ENCODE measurements around the gene ACTN4.

Gene ACTN4

DNA sequence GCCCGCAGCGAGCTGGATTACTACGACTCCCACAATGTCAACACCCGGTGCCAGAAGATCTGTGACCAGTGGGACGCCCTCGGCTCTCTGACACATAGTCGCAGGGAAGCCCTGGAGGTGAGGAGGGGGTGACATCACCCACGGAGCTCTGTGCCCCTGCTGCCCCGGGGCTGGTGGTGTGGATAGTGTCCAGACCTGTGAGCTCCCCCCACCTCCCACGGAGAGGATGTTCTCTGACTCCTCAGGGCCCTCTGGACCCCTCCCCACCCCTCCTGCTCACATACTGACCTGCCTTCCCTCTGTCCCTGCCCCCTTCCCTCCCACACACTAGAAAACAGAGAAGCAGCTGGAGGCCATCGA lies 76.1 kb downstream of the ACTN4 start:
- no peak for DNase-seq (ENCODE audit: low read depth in 2 of 2, low spot score in 1 of 2)

DNA sequence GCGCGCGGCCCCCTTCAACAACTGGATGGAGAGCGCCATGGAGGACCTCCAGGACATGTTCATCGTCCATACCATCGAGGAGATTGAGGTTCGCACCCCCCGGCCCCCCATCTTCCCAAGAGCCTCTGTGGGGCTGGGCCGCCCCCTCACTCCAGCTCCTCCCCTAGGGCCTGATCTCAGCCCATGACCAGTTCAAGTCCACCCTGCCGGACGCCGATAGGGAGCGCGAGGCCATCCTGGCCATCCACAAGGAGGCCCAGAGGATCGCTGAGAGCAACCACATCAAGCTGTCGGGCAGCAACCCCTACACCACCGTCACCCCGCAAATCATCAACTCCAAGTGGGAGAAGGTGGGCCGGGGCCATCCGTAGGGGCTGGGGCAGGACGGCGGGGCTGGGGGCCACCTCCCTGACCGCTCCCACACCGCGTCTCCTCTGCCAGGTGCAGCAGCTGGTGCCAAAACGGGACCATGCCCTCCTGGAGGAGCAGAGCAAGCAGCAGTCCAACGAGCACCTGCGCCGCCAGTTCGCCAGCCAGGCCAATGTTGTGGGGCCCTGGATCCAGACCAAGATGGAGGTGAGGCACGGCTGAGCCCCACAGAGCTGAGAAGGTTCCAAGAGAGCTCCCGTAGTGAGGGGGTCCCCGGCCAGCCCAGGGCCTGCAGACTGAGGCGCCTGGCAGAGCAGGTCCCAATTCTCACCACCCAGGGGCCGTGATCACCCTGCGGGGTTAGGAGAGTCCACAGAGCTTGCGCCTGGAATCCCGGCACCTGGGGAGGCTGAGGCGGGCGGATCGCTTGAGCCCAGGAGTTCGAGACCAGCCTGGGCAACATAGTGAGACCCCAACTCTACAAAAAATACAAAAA lies 76.8 kb downstream of the ACTN4 start:
- DNase-seq (ENCODE audit: low read depth in 2 of 2, low spot score in 1 of 2) = no peak

DNA sequence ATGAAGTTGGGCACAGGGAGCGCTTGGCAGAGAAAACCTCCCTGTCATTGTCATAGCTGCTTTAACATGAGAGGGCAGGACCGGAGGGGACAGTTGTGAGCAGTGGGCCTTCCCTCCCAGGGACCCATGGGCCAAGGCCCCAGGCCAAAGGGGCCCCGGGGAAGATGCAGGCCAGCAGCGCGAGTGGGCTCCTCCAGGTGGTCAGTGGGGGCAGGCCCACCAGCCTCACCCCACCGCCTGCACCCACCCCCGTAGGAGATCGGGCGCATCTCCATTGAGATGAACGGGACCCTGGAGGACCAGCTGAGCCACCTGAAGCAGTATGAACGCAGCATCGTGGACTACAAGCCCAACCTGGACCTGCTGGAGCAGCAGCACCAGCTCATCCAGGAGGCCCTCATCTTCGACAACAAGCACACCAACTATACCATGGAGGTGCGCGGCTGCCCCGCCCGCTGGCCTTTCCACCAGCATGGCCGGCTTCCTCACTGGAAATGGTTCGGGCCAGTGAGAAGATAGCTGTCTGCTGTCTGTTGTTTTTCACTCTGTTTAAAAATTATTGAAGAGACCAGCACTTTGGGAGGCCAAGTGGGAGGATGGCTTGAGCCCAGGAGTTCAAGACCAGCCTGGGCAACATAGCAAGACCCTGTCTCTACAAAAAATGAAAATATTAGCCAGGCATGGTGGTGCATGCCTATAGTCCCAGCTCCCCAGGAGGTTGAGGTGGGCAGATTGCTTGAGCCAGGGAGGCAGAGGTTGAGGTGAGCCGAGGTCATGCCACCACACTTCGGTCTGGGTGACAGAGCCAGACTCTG lies 78.2 kb downstream of the ACTN4 start:
- DNase-seq (ENCODE audit: low read depth in 2 of 2, low spot score in 1 of 2) = no peak

DNA sequence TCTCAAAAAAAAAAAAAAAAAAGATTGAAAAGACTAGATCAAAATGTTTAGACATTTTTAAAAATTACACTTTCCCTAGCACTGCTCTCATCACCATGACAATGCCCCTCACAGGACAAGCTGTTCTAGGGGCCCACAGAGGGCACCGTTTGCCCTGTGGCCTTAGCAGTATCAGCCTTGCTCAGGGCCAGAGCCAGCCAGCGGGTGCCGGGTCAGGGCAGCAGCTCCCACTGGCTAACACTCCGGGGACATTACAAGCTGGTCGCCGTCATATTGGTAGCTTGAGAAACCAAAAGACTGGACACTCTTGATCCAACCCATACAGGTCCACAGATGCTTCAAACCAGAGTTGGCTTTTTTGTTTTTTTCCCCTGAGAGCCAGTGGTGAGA lies 78.8 kb downstream of the ACTN4 start:
- no peak for DNase-seq (ENCODE audit: low read depth in 2 of 2, low spot score in 1 of 2)

DNA sequence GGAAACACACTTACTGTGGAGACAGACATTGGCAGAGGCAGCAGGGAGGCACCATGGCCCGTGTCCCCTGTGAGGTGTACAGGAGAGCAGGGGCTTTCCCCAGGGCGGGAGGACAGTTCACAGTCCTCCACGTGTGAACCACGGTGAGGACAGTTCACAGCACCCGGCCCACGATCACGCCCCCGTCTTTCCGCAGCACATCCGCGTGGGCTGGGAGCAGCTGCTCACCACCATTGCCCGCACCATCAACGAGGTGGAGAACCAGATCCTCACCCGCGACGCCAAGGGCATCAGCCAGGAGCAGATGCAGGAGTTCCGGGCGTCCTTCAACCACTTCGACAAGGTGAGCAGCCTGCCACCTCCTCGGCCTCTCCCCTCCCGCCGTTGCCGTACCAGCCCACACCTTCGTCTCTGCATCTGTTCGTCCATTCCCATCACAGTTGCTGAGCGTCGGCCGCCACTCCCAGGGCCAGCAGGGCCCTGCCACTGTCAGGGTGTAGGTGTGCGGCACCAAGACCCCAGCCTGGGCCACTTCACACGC lies 79.4 kb downstream of the ACTN4 start:
- DNase-seq (ENCODE audit: low read depth in 2 of 2, low spot score in 1 of 2) = peak in 1 of 2 donors; percentile 42

DNA sequence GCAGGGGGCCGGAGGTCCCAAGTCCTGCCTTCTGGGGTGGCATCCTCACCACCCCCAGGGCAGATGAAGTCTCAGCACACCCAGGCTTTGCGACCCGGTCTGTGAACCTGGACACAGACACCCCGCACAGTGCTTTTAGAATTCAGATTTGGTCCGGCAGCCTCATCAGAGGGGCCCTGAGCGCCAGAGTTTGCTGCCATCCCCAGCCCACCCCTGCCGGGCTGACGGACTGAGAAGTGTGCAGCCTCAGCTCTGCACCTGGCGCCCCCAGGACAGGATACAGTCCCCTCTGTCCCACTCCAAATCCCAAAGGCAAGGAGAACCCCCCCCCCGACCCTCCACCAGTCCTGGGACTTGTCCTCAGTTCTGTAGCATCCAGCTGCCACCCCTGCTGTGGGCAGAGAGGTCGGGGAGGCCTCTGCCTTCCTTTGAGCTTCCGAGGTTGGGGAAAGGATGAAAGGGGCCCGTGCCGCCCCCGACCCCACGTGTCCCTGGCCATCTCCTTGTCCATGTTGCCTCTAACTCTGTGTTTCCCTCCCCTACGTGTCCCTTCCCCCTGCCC lies 79.9 kb downstream of the ACTN4 start:
- no peak for DNase-seq (ENCODE audit: low read depth in 2 of 2, low spot score in 1 of 2)

DNA sequence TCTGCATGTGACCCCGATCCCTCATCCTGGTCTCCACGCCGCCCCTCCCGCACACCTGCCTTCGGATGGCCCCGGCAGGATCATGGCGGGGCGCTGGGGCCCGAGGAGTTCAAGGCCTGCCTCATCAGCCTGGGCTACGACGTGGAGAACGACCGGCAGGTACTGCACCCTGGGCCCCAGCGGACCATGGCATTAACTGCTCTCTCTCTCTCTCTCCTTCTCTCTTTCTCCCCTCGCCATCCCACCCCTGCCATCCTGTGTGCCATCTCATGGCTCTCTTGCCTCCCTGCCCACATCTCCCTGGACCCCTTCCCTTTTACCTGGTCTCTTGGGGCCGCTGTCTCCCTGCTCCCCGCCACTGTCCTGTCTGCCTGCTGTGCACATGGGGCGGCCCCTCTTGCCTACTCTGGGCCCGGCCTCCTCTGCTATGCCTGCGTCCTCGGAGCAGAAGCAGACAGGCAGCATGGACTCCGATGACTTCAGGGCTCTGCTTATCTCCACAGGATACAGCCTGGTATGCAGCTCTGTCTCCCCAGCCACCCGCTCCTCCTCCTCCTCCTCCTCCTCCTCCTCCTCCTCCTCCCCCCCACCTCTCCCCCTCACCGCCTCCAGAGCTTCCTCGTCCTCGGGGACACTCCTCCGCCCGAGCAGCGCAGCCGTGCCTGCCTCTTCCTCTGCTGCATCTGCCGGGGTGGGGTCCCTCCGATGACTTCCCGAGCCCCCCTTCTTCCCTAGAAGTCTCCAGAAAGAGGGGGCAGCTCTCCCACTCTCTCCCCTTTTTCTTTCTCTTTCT lies 80.6 kb downstream of the ACTN4 start:
- no peak for DNase-seq (ENCODE audit: low read depth in 2 of 2, low spot score in 1 of 2)

DNA sequence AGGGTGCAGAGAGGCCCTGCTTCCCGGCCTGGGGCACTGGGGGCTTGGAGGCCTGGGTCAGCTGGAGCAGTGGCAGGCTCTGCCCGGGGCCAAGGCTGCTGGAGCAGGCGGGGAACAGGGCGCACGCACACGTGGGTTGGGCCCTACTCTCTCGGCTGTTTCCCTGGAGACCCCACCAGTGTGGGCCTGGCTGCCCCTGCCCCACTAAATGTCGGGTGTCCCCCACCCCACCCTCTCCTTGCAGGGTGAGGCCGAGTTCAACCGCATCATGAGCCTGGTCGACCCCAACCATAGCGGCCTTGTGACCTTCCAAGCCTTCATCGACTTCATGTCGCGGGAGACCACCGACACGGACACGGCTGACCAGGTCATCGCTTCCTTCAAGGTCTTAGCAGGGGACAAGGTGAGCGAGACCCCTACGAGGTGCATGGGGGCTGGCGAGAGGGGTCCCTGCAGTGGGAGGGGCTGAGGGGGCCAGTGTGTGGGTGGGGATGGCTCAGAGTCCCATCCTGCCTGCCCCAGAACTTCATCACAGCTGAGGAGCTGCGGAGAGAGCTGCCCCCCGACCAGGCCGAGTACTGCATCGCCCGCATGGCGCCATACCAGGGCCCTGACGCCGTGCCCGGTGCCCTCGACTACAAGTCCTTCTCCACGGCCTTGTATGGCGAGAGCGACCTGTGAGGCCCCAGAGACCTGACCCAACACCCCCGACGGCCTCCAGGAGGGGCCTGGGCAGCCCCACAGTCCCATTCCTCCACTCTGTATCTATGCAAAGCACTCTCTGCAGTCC lies 81.5 kb downstream of the ACTN4 start:
- DNase-seq (ENCODE audit: low read depth in 2 of 2, low spot score in 1 of 2) = no peak

DNA sequence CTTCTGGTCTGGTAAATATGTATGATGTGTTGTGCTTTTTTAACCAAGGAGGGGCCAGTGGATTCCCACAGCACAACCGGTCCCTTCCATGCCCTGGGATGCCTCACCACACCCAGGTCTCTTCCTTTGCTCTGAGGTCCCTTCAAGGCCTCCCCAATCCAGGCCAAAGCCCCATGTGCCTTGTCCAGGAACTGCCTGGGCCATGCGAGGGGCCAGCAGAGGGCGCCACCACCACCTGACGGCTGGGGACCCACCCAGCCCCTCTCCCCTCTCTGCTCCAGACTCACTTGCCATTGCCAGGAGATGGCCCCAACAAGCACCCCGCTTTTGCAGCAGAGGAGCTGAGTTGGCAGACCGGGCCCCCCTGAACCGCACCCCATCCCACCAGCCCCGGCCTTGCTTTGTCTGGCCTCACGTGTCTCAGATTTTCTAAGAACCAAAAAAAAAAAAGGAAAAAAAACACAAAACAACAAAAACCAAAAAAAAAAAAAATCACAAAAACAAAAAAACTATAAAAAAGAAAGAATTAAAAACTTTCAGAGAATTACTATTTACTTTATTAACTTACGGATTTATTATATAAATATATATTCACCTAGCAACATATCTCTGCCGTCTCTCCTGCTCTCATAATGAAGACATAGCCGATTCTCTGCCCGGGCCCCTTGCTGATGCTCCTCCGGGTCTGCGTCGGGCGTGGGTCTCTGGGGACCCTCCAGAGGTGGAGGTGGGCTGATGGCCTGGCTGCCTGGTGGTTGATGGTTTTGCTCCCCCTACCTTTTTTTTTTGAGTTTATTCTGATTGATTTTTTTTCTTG lies 82.4 kb downstream of the ACTN4 start:
- DNase-seq (ENCODE audit: low read depth in 2 of 2, low spot score in 1 of 2) = peak; percentile 54 to 66

DNA sequence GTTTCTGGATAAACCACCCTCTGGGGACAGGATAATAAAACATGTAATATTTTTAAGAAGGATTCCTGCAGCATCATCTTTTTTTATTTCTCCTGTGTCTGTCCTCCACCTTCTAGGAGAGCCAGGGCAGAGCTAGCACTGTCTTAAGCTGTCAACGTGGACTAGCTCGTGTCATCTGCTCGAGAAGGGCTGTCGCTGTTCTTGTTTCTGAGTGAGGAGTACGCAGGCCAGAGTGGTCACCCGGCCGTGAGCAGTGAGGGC lies 83.0 kb downstream of the ACTN4 start:
- DNase-seq (ENCODE audit: low read depth in 2 of 2, low spot score in 1 of 2) = no peak

DNA sequence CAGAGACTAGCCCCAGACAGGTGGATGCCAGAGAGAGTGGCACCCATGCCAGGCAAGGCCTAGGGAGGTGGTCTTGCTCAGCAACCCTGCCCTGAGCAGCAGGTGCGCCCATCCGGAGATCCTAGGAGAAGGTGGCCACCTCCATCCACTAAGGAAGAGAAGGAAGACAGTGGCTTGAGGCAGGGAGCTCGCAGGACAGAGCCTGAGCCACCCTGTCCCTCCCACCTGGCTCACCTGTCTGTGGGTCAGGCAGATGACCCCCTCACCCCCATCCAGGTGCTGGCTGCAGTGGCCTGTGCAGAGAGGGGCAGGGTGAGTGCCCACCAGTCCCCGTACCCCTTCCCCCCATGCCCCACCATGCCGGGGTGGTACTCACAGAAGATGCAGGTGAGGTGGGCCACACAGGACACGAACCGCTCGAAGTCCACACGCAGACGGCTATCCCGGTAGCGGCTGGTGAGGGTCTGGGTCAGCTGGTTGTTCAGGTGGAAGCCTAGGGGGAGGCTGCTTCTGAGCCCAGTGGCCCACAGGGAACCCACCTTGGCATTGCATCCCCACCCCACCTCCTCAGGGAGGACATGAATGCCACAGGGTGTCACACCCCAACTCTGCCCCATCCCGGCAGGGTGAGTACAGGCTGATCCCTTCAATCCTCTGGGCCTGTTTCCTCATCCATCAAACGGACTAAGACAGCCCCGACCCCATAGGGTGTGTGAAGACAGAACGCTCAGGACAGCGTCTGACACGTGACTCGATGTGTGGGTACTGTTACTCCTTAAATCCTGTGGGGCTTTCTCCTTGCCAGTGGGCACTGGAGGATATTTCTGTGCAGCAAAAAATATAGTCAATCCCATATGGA lies 83.5 kb downstream of the ACTN4 start:
- no peak for DNase-seq (ENCODE audit: low read depth in 2 of 2, low spot score in 1 of 2)

DNA sequence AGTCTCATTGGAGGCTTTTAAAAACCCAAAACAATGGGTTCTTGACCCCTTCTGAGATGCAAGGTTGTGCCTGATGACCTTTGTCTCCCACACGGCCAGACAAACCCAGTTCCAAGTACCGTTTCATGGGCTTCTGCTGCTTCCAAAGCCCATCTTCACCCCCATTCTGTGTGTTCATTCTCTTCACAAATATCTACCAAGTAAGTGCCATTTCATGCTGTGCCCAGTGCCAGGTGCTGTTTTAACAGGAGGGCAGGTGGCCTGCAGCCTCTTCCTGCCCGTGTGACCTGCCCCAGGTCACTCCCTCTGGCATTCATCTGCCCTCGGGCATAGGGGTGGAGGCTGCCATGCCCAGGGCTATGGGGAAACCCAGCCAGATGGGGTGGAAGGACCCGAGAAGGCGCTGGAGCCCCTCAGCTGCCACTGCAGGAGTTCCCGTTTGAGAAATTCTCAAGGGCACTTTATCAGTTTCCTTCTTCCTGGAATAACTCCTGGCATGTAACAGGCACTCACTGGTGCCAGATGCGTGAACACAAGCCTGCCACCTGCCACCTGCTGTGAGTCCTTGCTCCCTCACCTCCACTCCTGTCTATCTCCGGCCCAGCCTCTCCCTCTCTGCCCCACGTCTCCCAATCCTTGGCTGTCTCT lies 84.3 kb downstream of the ACTN4 start:
- no peak for DNase-seq (ENCODE audit: low read depth in 2 of 2, low spot score in 1 of 2)

DNA sequence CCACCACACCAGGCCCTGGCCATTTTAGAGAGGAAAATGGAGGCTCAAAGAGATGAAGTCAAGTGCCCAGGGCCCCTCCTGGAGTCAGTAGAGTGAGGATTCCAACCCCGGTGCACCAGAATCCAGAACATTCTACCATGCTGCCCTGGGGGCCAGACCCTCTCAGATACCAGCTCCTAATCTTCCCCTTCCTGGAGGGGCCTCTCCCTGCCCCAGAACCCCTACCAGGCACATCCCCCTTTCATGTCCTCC lies 85.7 kb downstream of the ACTN4 start:
- DNase-seq (ENCODE audit: low read depth in 2 of 2, low spot score in 1 of 2) = no peak

DNA sequence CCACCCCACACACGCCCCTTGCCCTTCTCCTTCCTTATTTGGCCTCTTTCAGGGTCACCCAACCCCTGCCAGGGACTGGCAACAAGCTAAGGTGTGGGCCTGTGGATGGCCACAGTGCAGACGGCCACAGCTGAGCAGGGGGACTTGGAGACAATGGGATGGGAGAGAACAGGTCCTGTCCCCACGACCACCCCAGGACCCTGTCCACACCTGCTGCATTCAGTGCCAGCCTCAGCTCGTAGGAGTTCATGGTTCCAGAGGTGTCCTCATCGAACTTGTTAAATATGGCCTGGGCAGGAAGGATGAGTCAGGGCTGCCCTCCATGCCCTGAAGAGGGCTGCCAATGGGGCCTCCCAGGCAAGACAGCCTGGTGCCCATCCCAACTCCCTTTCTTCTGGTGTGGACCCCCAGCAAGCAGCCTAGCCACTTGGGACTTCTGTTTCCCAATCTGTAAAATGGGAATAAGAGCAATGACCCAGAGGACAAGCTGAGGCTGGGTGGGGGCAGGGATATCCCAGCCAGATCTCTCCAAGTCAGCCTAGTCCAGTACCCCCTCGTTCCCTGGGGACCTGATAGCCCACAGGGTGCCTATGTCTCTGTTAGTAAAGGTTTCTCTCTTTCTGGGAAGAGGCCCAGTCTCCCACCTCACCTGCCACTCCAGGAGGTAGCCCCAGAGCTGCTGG lies 86.2 kb downstream of the ACTN4 start:
- DNase-seq (ENCODE audit: low read depth in 2 of 2, low spot score in 1 of 2) = no peak

DNA sequence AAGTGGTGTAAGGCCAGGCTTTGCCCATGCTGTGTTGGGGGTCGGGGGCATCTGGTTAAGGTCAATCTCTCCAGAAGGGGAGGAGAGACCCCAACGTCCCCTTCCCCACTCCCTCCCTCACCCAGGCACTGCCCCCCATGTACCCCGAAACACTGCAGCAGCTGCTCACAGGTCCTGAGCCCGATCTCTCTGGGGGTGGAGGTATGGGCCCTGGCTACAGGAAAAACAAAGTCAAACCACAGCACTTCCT lies 86.7 kb downstream of the ACTN4 start:
- no peak for DNase-seq (ENCODE audit: low read depth in 2 of 2, low spot score in 1 of 2)

DNA sequence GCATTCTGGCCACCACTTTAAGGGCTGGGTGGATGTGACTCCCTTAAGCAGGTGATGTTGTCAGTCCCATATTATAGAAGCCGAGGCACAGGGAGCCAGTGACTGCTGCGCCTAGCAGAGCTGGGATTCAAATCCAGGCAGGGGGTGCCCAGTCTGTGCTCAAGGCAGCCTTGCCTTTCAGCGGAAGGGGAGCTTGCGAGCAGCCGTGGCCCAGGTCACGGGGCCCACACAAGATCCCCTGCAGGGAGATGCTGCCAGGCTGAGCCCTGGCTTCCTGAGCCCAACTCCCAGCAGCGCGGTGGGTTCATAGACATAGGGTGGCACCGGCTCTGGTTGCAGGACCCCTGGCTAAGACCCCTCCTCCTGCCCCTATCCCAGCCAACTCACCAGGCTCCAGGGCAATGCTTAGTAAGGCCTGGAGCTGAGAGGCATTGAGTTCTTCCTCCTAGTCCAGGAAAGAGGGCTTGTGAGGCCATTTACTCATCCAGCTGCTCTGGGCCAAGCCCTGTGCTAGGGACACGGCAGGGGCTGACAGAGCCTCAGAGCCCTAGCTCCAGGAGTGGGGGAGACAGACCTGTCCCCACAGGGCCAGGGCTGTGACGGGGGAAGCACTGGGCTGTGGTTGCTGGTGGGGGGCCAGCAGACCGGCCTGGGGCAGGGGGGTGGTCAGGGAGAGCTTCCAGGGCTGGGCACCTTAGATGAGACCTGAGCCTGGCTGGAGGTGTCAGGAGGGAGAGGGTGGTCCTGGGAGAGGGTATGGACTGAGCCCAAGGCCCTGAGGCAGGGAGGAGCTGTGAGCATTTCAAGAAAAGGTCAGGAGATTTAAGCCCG lies 87.2 kb downstream of the ACTN4 start:
- no peak for DNase-seq (ENCODE audit: low read depth in 2 of 2, low spot score in 1 of 2)

DNA sequence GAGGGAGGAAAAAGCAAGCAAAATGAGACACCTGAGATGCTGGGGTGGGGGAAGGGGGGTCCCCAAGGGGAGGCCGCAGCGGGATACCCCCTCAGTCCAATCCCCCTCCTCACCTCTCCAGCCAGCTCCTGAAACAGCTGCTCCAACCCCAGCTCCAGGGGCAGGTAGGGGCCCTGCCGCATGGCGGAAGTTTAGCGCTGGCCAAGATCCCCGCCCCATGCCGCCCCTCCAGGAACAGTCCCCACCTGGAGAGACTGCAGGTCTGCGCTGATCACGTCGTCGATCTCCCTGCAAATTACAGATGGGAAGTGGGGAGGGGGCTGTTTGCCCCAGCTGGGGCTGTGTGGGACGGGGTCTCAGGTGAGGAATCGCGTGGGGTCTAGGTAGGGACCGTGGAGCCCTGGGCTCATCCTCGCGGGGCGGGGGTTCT lies 87.8 kb downstream of the ACTN4 start:
- DNase-seq (ENCODE audit: low read depth in 2 of 2, low spot score in 1 of 2) = no peak

Measured in stimulated activated CD8-positive, alpha-beta memory T cell treated with anti-CD3 and anti-CD28 coated beads, Interleukin-4, amount 100 ng/mL, for 4 hours (primary cell).